Inflammatory macrophage (primary cell): Measurements from ENCODE around the gene EPS8L2.
"Not testable (repeated sequence)": the region's sequence is repeated elsewhere in the genome, so short reads cannot be mapped to it uniquely, and the experiment has no call there.

Source experiments
- DNase-seq, 2 donors: peaks; one replicate each; pipeline ENCODE4 v3.0.0-alpha.2; 2020 to 2022

EPS8L2 gene

GRCh38 chr11:726278-727220 lies 20.5 kb downstream of the EPS8L2 start:
- peak; percentile 30 to 52 for DNase-seq

- DNase-seq, result no peak
These were observed 21.3 kb downstream of the EPS8L2 start for GRCh38 chr11:727281-727701.

- peak; percentile 60 to 76 for DNase-seq
These were observed 22.1 kb downstream of the EPS8L2 start for GRCh38 chr11:727859-728748.

GRCh38 chr11:728901-729491 lies 23.0 kb downstream of the EPS8L2 start:
- DNase-seq, result no peak

- no peak for DNase-seq
These were observed 23.6 kb downstream of the EPS8L2 start for GRCh38 chr11:729492-730074.

- no peak for DNase-seq
These were observed 27.0 kb downstream of the EPS8L2 start for GRCh38 chr11:733072-733471.

GRCh38 chr11:734541-734940 lies 28.5 kb downstream of the EPS8L2 start:
- not testable (repeated sequence) for DNase-seq

GRCh38 chr11:737366-737765 lies 31.3 kb downstream of the EPS8L2 start:
- DNase-seq, result no peak

- not testable (repeated sequence) for DNase-seq
These were observed 31.9 kb downstream of the EPS8L2 start for GRCh38 chr11:737899-738298.

GRCh38 chr11:742156-742546 lies 36.1 kb downstream of the EPS8L2 start:
- no peak for DNase-seq

- DNase-seq, result no peak
These were observed 36.7 kb downstream of the EPS8L2 start for GRCh38 chr11:742571-743201.

- DNase-seq, result no peak
These were observed 39.4 kb downstream of the EPS8L2 start for GRCh38 chr11:745428-745827.

- DNase-seq, result peak; percentile 39 to 60
These were observed 40.5 kb downstream of the EPS8L2 start for GRCh38 chr11:746289-747157.

- peak; percentile 91 to 94 for DNase-seq
These were observed 41.4 kb downstream of the EPS8L2 start, which contains the start of gene TALDO1 for GRCh38 chr11:747158-748006. TSS of gene TALDO1 (plus strand) at chr11:747464. CDS start at chr11:747482, 18 bp downstream.

GRCh38 chr11:748007-748359 lies 42.0 kb downstream of the EPS8L2 start:
- peak; percentile 42 to 68 for DNase-seq

- DNase-seq, result peak; percentile 85 to 92
These were observed 43.7 kb downstream of the EPS8L2 start for GRCh38 chr11:749731-750130.

- no peak for DNase-seq
These were observed 54.2 kb downstream of the EPS8L2 start for GRCh38 chr11:760236-760635.

GRCh38 chr11:761526-762108 lies 55.6 kb downstream of the EPS8L2 start:
- no peak for DNase-seq

- peak; percentile 75 to 80 for DNase-seq
These were observed 56.5 kb downstream of the EPS8L2 start for GRCh38 chr11:762421-763072.
